ENCODE results near the gene EPHA8.

The EPHA8 gene

DNA sequence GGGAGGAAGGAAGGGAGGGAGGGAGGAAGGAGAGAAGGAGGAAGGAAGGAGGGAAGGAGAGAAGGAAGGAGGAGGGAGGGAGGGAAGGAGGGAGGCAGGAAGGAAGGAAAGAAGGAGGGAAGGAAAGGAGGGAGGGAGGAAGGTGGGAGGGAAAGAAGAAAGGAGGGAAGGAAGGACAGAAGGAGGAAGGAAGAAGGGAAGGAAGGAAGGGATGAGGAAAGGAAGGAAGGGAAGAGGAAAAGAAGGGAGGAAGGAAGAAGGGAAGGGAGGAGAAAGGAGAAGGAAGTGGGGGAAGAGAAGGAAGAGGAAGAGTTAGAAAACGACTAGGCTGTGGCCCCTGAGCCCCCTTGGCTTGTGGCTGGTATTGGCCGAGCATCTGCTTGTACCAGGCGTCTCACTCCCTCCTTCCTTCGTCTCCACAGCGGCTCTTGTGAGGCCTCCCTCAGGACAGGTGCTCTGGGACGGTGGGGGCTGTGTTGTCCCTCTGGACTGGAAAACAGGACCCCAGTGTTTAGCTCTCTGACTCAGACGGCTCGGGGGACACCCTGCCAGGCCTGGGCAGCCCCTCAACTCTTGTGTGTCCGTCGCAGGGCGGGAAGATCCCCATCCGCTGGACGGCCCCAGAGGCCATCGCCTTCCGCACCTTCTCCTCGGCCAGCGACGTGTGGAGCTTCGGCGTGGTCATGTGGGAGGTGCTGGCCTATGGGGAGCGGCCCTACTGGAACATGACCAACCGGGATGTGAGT is 37.0 kb downstream of the EPHA8 start:
- TF ChIP-seq, protein P1, sequence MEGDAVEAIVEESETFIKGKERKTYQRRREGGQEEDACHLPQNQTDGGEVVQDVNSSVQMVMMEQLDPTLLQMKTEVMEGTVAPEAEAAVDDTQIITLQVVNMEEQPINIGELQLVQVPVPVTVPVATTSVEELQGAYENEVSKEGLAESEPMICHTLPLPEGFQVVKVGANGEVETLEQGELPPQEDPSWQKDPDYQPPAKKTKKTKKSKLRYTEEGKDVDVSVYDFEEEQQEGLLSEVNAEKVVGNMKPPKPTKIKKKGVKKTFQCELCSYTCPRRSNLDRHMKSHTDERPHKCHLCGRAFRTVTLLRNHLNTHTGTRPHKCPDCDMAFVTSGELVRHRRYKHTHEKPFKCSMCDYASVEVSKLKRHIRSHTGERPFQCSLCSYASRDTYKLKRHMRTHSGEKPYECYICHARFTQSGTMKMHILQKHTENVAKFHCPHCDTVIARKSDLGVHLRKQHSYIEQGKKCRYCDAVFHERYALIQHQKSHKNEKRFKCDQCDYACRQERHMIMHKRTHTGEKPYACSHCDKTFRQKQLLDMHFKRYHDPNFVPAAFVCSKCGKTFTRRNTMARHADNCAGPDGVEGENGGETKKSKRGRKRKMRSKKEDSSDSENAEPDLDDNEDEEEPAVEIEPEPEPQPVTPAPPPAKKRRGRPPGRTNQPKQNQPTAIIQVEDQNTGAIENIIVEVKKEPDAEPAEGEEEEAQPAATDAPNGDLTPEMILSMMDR (IDR thresholded peaks at IDR 0.05; ENCODE audit: extremely low read depth, insufficient read depth, missing control alignments): no peak
- in situ Hi-C loops (cut with MboI; ENCODE audit: low pct_unique_long_range_greater_than_20kb, low sequenced_read_pairs, unreplicated experiment): no loop called here

DNA sequence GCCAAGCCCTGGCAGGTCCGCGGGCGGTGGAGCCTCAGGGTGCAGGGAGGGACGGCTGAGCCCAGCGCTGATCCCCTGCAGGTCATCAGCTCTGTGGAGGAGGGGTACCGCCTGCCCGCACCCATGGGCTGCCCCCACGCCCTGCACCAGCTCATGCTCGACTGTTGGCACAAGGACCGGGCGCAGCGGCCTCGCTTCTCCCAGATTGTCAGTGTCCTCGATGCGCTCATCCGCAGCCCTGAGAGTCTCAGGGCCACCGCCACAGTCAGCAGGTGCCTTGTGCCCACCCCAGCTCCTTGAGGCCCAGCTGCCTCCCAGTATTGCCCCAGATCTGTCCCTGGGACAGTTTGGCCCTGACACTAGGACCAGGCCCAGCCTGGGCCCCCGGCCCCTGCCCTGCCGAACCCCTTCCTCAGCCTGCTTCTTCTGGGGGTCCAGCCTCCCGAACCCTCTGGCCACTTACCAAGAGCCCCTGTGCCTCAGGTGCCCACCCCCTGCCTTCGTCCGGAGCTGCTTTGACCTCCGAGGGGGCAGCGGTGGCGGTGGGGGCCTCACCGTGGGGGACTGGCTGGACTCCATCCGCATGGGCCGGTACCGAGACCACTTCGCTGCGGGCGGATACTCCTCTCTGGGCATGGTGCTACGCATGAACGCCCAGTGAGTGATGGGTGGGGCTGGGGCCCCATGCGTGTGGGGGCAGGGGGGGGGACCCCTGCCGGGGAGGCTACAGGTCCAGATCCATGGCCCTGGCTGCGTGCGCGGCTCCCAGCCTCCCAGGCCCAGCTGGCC is 37.7 kb downstream of the EPHA8 start:
- in situ Hi-C loops (cut with MboI; ENCODE audit: low pct_unique_long_range_greater_than_20kb, low sequenced_read_pairs, unreplicated experiment): no loop called here
- DNase-seq (ENCODE audit: low spot score): no peak
- TF ChIP-seq, protein P1 (IDR thresholded peaks at IDR 0.05; ENCODE audit: extremely low read depth, insufficient read depth, missing control alignments): no peak

More for the DNA sequence above, 37.0 kb downstream of the EPHA8 start:
- DNase-seq (ENCODE audit: low spot score): no peak

DNA sequence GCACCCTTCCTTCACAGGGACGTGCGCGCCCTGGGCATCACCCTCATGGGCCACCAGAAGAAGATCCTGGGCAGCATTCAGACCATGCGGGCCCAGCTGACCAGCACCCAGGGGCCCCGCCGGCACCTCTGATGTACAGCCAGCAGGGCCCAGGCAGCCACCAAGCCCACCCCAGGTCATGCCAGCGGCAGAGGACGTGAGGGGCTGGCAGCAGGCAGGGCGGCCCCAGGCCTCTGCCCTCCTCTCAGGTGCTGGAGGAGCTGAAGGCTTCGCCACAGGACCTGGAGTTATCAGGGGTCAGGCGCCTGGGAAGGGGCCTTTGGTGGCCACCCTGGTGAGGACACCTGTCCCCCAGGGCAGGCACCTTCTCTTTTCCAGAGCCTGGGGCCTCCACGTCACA is 38.3 kb downstream of the EPHA8 start:
- in situ Hi-C loops (cut with MboI; ENCODE audit: low pct_unique_long_range_greater_than_20kb, low sequenced_read_pairs, unreplicated experiment): no loop called here
- DNase-seq (ENCODE audit: low spot score): no peak
- TF ChIP-seq, protein P1 (IDR thresholded peaks at IDR 0.05; ENCODE audit: extremely low read depth, insufficient read depth, missing control alignments): no peak

DNA sequence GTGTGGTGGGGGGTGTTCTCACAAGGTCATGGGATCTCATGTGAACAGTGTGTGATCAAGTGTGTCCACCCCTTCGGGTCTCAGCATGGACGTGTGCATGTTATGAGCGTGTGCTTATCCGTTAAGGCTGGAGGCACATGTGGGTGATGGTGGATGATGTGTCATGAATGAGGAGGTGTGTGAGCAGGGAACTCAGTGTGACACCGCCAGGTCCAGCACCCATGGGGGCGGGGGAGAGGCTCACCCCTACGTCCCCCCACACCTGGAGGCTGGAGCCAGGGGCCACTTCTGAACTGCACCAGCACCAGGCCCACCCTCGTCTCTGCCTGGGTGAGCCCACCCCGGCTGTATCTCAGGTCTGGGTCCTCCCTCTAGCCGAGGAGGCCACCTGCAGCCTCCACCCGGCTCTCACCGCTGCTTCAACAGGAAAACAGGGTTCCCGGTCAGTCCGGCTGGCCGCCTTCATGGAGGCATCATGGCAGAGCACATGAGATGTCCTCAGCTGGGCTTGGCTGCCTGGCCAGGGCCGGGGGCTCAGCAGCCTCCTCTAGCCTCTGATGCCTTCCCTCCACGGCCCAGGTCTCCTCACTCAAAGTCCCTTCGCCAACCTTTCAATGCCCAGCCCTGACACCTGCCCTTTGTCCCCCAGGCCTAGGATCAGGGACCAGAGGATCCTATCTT is 38.9 kb downstream of the EPHA8 start:
- TF ChIP-seq, protein P1 (IDR thresholded peaks at IDR 0.05; ENCODE audit: extremely low read depth, insufficient read depth, missing control alignments): no peak
- DNase-seq (ENCODE audit: low spot score): no peak
- in situ Hi-C loops (cut with MboI; ENCODE audit: low pct_unique_long_range_greater_than_20kb, low sequenced_read_pairs, unreplicated experiment): no loop called here

DNA sequence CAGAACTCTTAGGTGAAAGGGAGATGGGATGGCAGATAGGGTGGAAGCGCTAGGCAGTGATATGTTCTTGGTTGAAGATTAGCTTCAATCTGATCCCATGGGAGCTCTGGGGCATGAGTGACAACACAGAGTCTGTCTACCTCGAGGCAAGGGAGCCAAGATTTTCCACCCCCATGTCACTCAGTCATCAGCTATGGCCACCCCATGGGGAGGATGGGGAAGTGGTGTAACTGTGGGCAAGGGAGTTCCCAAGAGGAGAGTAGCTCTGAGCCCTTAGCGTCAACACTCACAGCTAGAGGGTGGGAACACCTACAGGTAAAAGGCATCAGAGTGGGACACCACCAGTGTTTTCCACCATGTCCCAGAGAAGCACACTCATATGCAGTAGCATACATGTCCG is 42.9 kb downstream of the EPHA8 start:
- TF ChIP-seq, protein P1 (IDR thresholded peaks at IDR 0.05; ENCODE audit: extremely low read depth, insufficient read depth, missing control alignments): no peak
- no peak for DNase-seq (ENCODE audit: low spot score)
- in situ Hi-C loops (cut with MboI; ENCODE audit: low pct_unique_long_range_greater_than_20kb, low sequenced_read_pairs, unreplicated experiment): no loop called here

DNA sequence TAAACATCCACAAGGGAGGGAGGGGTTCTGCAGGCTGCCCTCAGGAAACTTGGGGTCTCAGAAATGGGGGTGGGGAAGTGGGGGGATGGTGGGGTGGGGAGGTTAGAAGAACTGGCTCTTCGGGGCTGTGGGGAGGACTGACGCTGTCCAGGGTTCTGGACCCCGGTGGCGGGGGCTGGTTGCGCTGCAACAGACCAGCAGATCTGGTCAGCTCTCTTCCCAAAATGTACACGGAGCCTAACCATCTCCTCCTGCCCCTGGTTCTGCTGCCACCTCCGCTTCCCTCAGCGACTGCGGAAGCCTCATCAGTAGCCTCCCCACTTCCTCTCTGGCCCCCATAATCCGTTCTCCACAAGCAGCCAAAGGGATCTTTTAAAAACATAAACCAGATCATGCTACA is 43.9 kb downstream of the EPHA8 start:
- TF ChIP-seq, protein P1 (IDR thresholded peaks at IDR 0.05; ENCODE audit: extremely low read depth, insufficient read depth, missing control alignments): no peak
- in situ Hi-C loops (cut with MboI; ENCODE audit: low pct_unique_long_range_greater_than_20kb, low sequenced_read_pairs, unreplicated experiment): no loop called here
- no peak for DNase-seq (ENCODE audit: low spot score)
